Spleen (tissue), 11 donors: ENCODE results near the gene CEP20. TPM values are rescaled to one million over a fixed set of nuclear protein-coding genes. Genes with fewer than 3 reads are reported as not detected.
"Not testable (repeated sequence)": the region's sequence is repeated elsewhere in the genome, so short reads cannot be mapped to it uniquely, and the experiment has no call there.

Experiments used
- DNase-seq: peaks from one replicate; pipeline ENCODE4 v3.0.0-alpha.2; 2020
- H3K27ac ChIP-seq, 8 donors: fragments of 200-600 bp; sonication (generic) in 7 of 8; 1 replicate in 4 of 8; 2 replicates in 4 of 8; pipeline versions ENCODE4 v1.5.0 to v1.8.0; 2016 to 2021; ENCODE audit warnings: inconsistent platforms in 4 of 8, mild to moderate bottlenecking in 4 of 8, moderate library complexity in 1 of 8
- H3K27me3 ChIP-seq, 7 donors: fragments of 200-600 bp; sonication (generic) in 6 of 7; replicated peaks in 1 of 7; 1 replicate in 4 of 7; 2 replicates in 3 of 7; pipeline versions ENCODE4 v1.5.0 to v1.8.0; 2016 to 2021; ENCODE audit warnings: inconsistent platforms in 3 of 7, mild to moderate bottlenecking in 1 of 7
- H3K36me3 ChIP-seq, 6 donors: fragments of 200-600 bp; sonication (generic) in 5 of 6; 1 replicate in 4 of 6; 2 replicates in 2 of 6; pipeline versions ENCODE4 v1.5.0 to v1.8.0; 2016 to 2021; ENCODE audit warnings: inconsistent platforms in 2 of 6
- H3K4me1 ChIP-seq, 6 donors: fragments of 200-600 bp; sonication (generic) in 5 of 6; 1 replicate in 3 of 6; 2 replicates in 3 of 6; pipeline versions ENCODE4 v1.5.0 to v1.8.0; 2016 to 2021; ENCODE audit warnings: inconsistent platforms in 3 of 6
- H3K4me3 ChIP-seq, 8 donors: fragments of 200-600 bp; sonication (generic) in 7 of 8; 1 replicate in 4 of 8; 2 replicates in 4 of 8; pipeline versions ENCODE4 v1.5.0 to v1.8.0; 2016 to 2021; ENCODE audit warnings: inconsistent platforms in 4 of 8, mild to moderate bottlenecking in 4 of 8, moderate library complexity in 2 of 8
- H3K9me3 ChIP-seq, 8 donors: fragments of 200-600 bp; sonication (generic) in 7 of 8; 1 replicate in 4 of 8; 2 replicates in 4 of 8; pipeline versions ENCODE4 v1.5.0 to v1.8.0; 2016 to 2021; ENCODE audit warnings: inconsistent platforms in 4 of 8
- CTCF ChIP-seq, 11 experiments: fragments of 200-600 bp in 7 of 11; fragments of 450-650 bp in 4 of 11; sonication (generic) in 4 of 11; IDR thresholded peaks in 8 of 11; conservative IDR thresholded peaks in 3 of 11; 1 replicate in 7 of 11; 2 replicates in 4 of 11; pipeline versions ENCODE4 v1.4.0 to v1.8.0; 2016 to 2021; ENCODE audit warnings: antibody characterized with exemption in 11 of 11, inconsistent platforms in 4 of 11, mild to moderate bottlenecking in 1 of 11
- POLR2A ChIP-seq, 3 donors: fragments of 450-650 bp; IDR thresholded peaks; one replicate each; pipeline ENCODE4 v1.5.1; 2017; ENCODE audit warnings: antibody characterized with exemption in 3 of 3, mild to moderate bottlenecking in 1 of 3
- POLR2AphosphoS5 ChIP-seq, 3 donors: sonication (generic); formaldehyde crosslinking; IDR thresholded peaks; one replicate each; pipeline ENCODE4 v1.5.1; 2017; ENCODE audit warnings: antibody characterized with exemption in 3 of 3
- WGBS, 5 donors: extraction: QIAGEN DNeasy Blood & Tissue Kit in 3 of 5; methylation state at CpG; one replicate each; pipeline versions ENCODE4 v1.1.5 to v1.1.7; 2013 to 2018; 5-methylcytosine and 5-hydroxymethylcytosine counted together
- intact Hi-C: fragments of 100-400 bp; cut with DNase I; formaldehyde crosslinking; loops from one replicate; pipeline ENCODE4 v1.15.0; 2023; ENCODE audit warnings: low total_unique reads
- polyA plus RNA-seq, 3 donors: library from polyadenylated mRNA; stranded (reverse); fragments of 200-250 nt; gene quantifications; one replicate each; pipeline ENCODE4 v1.2.1, GENCODE V29; 2013
- total RNA-seq, 7 donors: library from RNA; depleted of rRNA in 3 of 7; stranded (reverse); fragments of >200 nt in 3 of 7; fragmentation: NEBNext Ultra II Directional in 4 of 7; extraction: Animal tissue kit (Norgen Biotek cat#: 25700) in 4 of 7; gene quantifications; one replicate each; pipeline versions ENCODE4 v1.1.0 to v1.2.1, GENCODE V29; 2016 to 2021
- donor health status: healthy with polysubstance abuse.
- donor health status: DM: no; HTN: no; CAD: no; lungs with moderate emphysema.
- donor health status: DM: no; HTN: no; CAD: no.
- donor health status: Bipolar disorder and iron deficiency.
- donor health status: healthy.
- donor health status: DM: no; HTN: no; CAD: no.
- donor health status: DM: yes; HTN: yes; CAD: no.

Gene CEP20
- total and polyA plus RNA-seq, 10 donors, result 14.7 to 29.2 (median 25.6) TPM

GRCh38 chr16:15854906-15855703, 33.3 kb downstream of the CEP20 start:
- Histone ChIP-seq H3K27ac (peak overlapping the region in 7 of 8 donors; percentile 8 to 65 (median 17)), H3K27me3 (peaks cover 3 to 52% (median 24%) of the 10 kb centered on the region in 7 donors), H3K4me1 (peaks cover 5 to 37% (median 23%) of the 10 kb centered on the region in 6 donors), H3K9me3 (no peaks in the 10 kb centered on the region), H3K4me3 (peak overlapping the region in 7 of 8 donors; percentile 1 to 65 (median 36)), H3K36me3 (no peaks in the 10 kb centered on the region)
- DNase-seq, result no peak
- TF ChIP-seq CTCF (IDR thresholded peaks at IDR 0.05 in 8 of 11, conservative IDR thresholded peaks at IDR 0.05 in 3 of 11), result no peak
- TF ChIP-seq POLR2AphosphoS5 (IDR thresholded peaks at IDR 0.05), result no peak
- intact Hi-C loops, result no loop called here
- 64 to 78% (median 73%) methylated on average over 15 of the region's 15 CpGs for WGBS, 5 donors

GRCh38 chr16:15854061-15854460, 34.3 kb downstream of the CEP20 start:
- no peaks in the 10 kb centered on the region for H3K9me3 ChIP-seq
- WGBS, 5 donors, result 65 to 76% (median 69%) methylated on average over 3 of the region's 3 CpGs
- intact Hi-C loops, result no loop called here

GRCh38 chr16:15853021-15853420, 35.4 kb downstream of the CEP20 start:
- Histone ChIP-seq H3K4me3 (peak overlapping the region in 3 of 8 donors; percentile 5 to 65 (median 48)), H3K9me3 (no peaks in the 10 kb centered on the region), H3K27me3 (peaks cover 3 to 41% (median 18%) of the 10 kb centered on the region in 7 donors), H3K36me3 (no peaks in the 10 kb centered on the region), H3K27ac (peak overlapping the region in 1 of 8 donors; percentile 3), H3K4me1 (peaks cover 5 to 29% (median 21%) of the 10 kb centered on the region in 6 donors)
- WGBS, 5 donors, result 79 to 88% (median 85%) methylated on average over 4 of the region's 4 CpGs
- intact Hi-C loops, result no loop called here
- DNase-seq, result no peak
- TF ChIP-seq POLR2A (IDR thresholded peaks at IDR 0.05) (no peak), POLR2AphosphoS5 (IDR thresholded peaks at IDR 0.05) (no peak), CTCF (IDR thresholded peaks at IDR 0.05 in 8 of 11, conservative IDR thresholded peaks at IDR 0.05 in 3 of 11) (no peak)

More at GRCh38 chr16:15854061-15854460, 34.3 kb downstream of the CEP20 start:
- no peak for DNase-seq
- Histone ChIP-seq H3K27ac (peak overlapping the region in 4 of 8 donors; percentile 3 to 48 (median 14)), H3K36me3 (no peaks in the 10 kb centered on the region), H3K27me3 (peaks cover 3 to 51% (median 24%) of the 10 kb centered on the region in 7 donors), H3K4me3 (peak overlapping the region in 5 of 8 donors; percentile 2 to 65 (median 43)), H3K4me1 (peaks cover 5 to 37% (median 23%) of the 10 kb centered on the region in 6 donors)
- TF ChIP-seq POLR2A (IDR thresholded peaks at IDR 0.05) (no peak), POLR2AphosphoS5 (IDR thresholded peaks at IDR 0.05) (no peak), CTCF (IDR thresholded peaks at IDR 0.05 in 8 of 11, conservative IDR thresholded peaks at IDR 0.05 in 3 of 11) (no peak)

GRCh38 chr16:15850555-15850954, 37.8 kb downstream of the CEP20 start:
- peaks cover 0 to 16% (median 0%) of the 10 kb centered on the region in 7 donors for H3K27me3 ChIP-seq
- H3K4me3 ChIP-seq, intact Hi-C loops, DNase-seq, H3K9me3 ChIP-seq, H3K36me3 ChIP-seq, H3K4me1 ChIP-seq, H3K27ac ChIP-seq: not testable (repeated sequence)
- WGBS, 5 donors, result 92 to 97% (median 95%) methylated on average over 6 of the region's 6 CpGs
